Right lobe of liver (tissue), 6 donors: Measurements from ENCODE around the gene RNU2-63P. TPM values are rescaled to one million over a fixed set of nuclear protein-coding genes. Genes with fewer than 3 reads are reported as not detected.
"Not testable (repeated sequence)": the region's sequence is repeated elsewhere in the genome, so short reads cannot be mapped to it uniquely, and the experiment has no call there.

Experiments used
- ATAC-seq, 4 donors: fragments of 200-7000 bp; cut with Tn5 transposase; one replicate each; pipeline ENCODE4 v1.9.1; 2020; ENCODE audit warnings: mild to moderate bottlenecking in 4 of 4, moderate library complexity in 4 of 4
- DNase-seq, 3 donors: peaks; one replicate each; pipeline ENCODE4 v3.0.0-alpha.2; 2020
- H3K27ac ChIP-seq, 3 donors: fragments of 200-600 bp; one replicate each; pipeline ENCODE4 v1.8.0; 2022
- H3K27me3 ChIP-seq, 2 donors: fragments of 200-600 bp; one replicate each; pipeline ENCODE4 v1.8.0; 2022
- H3K36me3 ChIP-seq, 4 donors: fragments of 200-600 bp; sonication (generic) in 1 of 4; one replicate each; pipeline versions ENCODE4 v1.5.1 to v1.8.0; 2017 to 2022; ENCODE audit warnings: control low read depth in 1 of 4
- H3K4me1 ChIP-seq, 4 donors: fragments of 200-600 bp; sonication (generic) in 1 of 4; one replicate each; pipeline versions ENCODE4 v1.5.1 to v1.8.0; 2017 to 2022; ENCODE audit warnings: control low read depth in 1 of 4
- H3K4me3 ChIP-seq, 3 donors: fragments of 200-600 bp; one replicate each; pipeline ENCODE4 v1.8.0; 2022
- H3K9me3 ChIP-seq, 4 donors: fragments of 200-600 bp; sonication (generic) in 1 of 4; one replicate each; pipeline versions ENCODE4 v1.5.1 to v1.8.0; 2017 to 2022; ENCODE audit warnings: control low read depth in 1 of 4
- POLR2A ChIP-seq: fragments of 450-650 bp; IDR thresholded peaks from one replicate; pipeline ENCODE4 v1.6.1; 2017; ENCODE audit warnings: antibody characterized with exemption, mild to moderate bottlenecking
- WGBS: methylation state at CpG from one replicate; pipeline ENCODE4 v1.1.6; 2018; ENCODE audit warnings: low coverage, low lambda C conversion rate; ENCODE audit not compliant: insufficient coverage; ENCODE audit errors: missing lambda C conversion rate; 5-methylcytosine and 5-hydroxymethylcytosine counted together
- intact Hi-C, 2 donors: fragments of 100-400 bp; cut with DNase I; formaldehyde crosslinking; loops; one replicate each; pipeline versions ENCODE4 v1.11.2 to v1.14.1; 2022
- total RNA-seq, 6 experiments: library from RNA; depleted of rRNA in 2 of 6; stranded (reverse); fragments of >200 nt in 2 of 6; fragmentation: NEBNext Ultra II Directional in 3 of 6; extraction: Animal tissue kit (Norgen Biotek cat#: 25700) in 3 of 6; gene quantifications; one replicate each; pipeline versions ENCODE4 v1.1.0 to v1.2.4, GENCODE V29; 2016 to 2023
- TF ChIP-seq, protein P1 (sequence below), 4 donors: fragments of 200-600 bp in 3 of 4; fragments of 450-650 bp in 1 of 4; IDR thresholded peaks; one replicate each; pipeline versions ENCODE4 v1.5.1 to v1.8.0; 2016 to 2022; ENCODE audit warnings: antibody characterized with exemption in 4 of 4, mild to moderate bottlenecking in 2 of 4
- donor health status: DM: no; HTN: yes; CAD: no.
- donor health status: DM: no; HTN: no; CAD: no.
- donor health status: DM: no; HTN: no; CAD: no.
- donor health status: DM: no; HTN: yes; CAD: no.
- donor health status: DM: no; HTN: yes; CAD: no.

Gene RNU2-63P
- total RNA-seq, 6 experiments from 2014 or later = 2.0 to 4.2 (median 2.6) TPM; not detected in 3

DNA sequence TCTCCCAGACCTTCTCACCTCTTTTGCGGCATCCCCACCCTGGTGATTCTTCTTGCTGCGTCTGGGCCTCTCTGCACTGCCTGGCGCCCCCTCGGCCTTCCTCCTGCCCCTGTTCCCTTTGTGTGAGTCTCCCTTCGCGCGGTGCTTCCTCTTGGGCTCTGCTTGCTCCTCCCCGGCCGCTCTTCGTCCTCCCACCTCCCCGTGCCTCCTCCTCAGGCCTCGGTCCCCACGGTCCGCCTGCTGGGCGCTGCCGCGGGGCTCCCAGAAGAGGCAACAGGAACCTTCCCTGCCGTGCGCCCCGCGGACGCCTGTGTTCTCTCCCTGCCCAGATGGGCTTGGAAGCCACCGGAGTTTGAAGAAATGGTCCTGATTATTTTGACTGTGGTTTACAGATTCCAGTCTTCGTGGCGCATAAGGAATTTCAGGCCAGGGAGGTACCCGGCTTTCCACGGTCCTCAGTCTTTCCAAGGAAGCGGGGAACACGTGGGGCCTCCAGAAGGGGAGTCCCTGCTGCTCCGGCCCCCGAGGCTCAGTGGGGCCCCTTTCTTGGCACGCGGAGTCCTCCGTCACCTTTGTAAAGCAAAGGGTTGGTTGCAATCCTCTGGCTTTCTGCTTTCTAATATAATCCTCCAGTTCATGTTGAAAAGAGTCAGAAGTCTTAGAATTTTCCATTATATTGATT, 13.1 kb downstream of the RNU2-63P start:
- ATAC-seq (peak in 2 of 4 donors; percentile 7 to 24), DNase-seq (no peak)
- intact Hi-C loops = no loop called here
- H3K9me3 ChIP-seq = no peaks in the 10 kb centered on the region
- TF ChIP-seq, protein P1, sequence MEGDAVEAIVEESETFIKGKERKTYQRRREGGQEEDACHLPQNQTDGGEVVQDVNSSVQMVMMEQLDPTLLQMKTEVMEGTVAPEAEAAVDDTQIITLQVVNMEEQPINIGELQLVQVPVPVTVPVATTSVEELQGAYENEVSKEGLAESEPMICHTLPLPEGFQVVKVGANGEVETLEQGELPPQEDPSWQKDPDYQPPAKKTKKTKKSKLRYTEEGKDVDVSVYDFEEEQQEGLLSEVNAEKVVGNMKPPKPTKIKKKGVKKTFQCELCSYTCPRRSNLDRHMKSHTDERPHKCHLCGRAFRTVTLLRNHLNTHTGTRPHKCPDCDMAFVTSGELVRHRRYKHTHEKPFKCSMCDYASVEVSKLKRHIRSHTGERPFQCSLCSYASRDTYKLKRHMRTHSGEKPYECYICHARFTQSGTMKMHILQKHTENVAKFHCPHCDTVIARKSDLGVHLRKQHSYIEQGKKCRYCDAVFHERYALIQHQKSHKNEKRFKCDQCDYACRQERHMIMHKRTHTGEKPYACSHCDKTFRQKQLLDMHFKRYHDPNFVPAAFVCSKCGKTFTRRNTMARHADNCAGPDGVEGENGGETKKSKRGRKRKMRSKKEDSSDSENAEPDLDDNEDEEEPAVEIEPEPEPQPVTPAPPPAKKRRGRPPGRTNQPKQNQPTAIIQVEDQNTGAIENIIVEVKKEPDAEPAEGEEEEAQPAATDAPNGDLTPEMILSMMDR (IDR thresholded peaks at IDR 0.05) = no peak
- TF ChIP-seq POLR2A = no peak
- 37% methylated on average over 26 of the region's 34 CpGs for WGBS
- H3K4me1 ChIP-seq = no peaks in the 10 kb centered on the region
- no peaks in the 10 kb centered on the region for H3K36me3 ChIP-seq
- H3K27me3 ChIP-seq = no peaks in the 10 kb centered on the region
- no peak overlapping the region for H3K27ac ChIP-seq
- no peak overlapping the region for H3K4me3 ChIP-seq

DNA sequence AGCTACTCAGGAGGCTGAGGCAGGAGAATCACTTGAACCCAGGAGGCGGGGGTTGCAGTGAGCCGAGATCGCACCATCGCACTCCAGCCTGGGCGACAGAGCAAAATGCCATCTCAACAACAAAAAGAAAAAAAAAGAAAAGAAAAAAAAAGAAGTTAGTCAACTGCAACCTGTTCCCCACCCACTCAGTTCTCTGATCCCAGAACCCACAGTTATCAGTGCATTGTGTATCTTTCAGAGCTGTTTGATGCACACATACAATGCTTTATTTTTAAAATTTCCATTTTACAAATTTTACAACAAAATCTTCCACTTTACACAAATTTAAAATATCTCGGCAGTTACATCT, 14.0 kb downstream of the RNU2-63P start:
- Histone ChIP-seq H3K4me1 (no peaks in the 10 kb centered on the region), H3K27me3 (no peaks in the 10 kb centered on the region), H3K36me3 (no peaks in the 10 kb centered on the region), H3K4me3 (no peak overlapping the region), H3K27ac (no peak overlapping the region), H3K9me3 (no peaks in the 10 kb centered on the region)
- 86% methylated on average over 6 of the region's 6 CpGs for whole genome bisulfite sequencing
- no peak for ATAC-seq
- TF ChIP-seq, protein P1 (IDR thresholded peaks at IDR 0.05) = no peak
- TF ChIP-seq POLR2A = no peak
- intact Hi-C loops = no loop called here
- DNase-seq = no peak

DNA sequence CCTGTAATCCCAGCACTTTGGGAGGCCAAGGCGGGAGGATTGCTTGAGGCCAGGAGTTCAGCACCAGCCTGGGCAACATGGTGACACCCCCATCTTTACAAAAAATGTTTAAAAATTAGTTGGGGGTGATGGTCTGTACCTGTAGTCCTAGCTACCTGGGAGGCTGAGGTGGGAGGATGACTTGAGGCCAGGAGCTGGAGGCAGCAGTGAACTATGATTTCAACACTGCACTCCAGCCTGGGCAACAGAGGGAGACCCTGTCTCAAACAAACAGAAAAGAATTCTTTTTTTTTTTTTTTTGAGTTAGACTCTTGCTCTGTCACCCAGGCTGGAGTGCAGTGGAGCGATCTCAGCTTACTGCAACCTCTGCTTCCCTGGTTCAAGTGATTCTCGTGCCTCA, 15.9 kb downstream of the RNU2-63P start:
- intact Hi-C loops, H3K9me3 ChIP-seq, ATAC-seq, H3K4me3 ChIP-seq, DNase-seq, H3K4me1 ChIP-seq, H3K27ac ChIP-seq, H3K27me3 ChIP-seq, H3K36me3 ChIP-seq: not testable (repeated sequence)
- WGBS = 50% methylated on average over 2 of the region's 3 CpGs

DNA sequence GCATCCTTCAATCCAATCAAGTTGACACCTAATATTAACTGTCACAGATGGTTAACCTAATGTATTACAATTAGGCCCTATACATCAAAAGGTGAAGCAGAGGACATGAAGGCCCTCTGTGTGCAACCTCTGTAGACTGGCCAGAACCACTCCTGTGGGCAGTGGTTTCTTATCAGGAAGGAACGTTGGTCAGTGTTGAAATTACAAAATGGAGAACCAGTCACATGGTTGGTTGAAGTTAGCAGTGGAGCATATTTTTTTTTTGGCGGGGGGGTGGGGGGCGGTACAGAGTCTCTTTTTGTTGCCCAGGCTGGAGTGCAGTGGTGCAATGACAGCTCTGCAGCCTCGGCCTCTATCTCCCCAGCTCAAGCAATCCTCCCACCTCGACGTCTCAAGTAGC, 19.8 kb downstream of the RNU2-63P start:
- no peaks in the 10 kb centered on the region for H3K9me3 ChIP-seq
- H3K4me1 ChIP-seq = no peaks in the 10 kb centered on the region
- ATAC-seq (no peak), DNase-seq (no peak)
- no peaks in the 10 kb centered on the region for H3K36me3 ChIP-seq
- intact Hi-C loops = no loop called here
- no peaks in the 10 kb centered on the region for H3K27me3 ChIP-seq
- no peak overlapping the region for H3K27ac ChIP-seq
- H3K4me3 ChIP-seq = no peak overlapping the region
- 59% methylated on average over 4 of the region's 6 CpGs for WGBS
- TF ChIP-seq POLR2A = no peak
- TF ChIP-seq, protein P1 (IDR thresholded peaks at IDR 0.05) = no peak

DNA sequence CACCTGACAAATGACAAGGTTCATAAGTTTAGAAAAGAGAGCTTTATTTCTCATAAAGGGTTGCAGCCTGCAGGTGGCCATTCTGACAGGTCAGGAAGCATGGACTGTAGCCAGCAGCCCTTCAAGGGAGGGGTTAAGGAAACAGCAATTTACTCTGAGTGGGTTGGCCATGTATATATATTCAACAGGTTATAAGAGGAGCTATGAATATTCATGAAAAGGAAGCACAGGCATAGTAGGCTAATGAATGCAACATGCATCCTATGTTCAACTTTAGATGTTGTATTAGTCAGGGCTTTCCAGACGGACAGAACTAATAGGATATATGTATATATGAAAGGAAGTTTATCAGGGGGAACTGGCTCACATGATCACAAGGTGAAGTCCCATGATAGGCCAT, 20.6 kb downstream of the RNU2-63P start:
- intact Hi-C loops = no loop called here

DNA sequence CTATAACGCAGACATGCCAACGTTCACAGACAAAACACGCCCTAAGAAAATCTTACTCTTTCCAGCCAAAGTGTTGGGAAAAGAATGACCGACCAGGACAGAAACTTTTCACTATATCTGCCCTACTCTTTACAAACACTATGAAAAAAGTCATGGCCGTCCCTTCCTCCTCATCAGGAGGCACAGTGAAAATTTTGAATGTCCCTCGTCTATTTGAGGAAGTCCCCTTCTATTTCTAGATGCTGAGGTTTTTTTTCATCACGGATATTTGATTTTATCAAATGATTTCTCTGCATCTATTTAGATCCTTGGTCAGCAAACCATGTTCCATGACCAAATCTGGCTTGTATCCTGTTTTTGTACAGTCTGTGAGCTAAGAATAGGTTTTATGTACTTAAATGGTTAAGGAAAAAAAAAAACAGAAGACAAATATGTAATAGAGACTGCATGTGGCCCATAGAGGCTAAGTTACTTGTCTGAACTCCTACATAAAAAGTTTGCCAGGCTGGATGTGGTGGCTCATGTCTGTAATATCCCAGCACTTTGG, 22.0 kb downstream of the RNU2-63P start:
- H3K4me1 ChIP-seq, H3K36me3 ChIP-seq, H3K27me3 ChIP-seq, H3K4me3 ChIP-seq, H3K27ac ChIP-seq, DNase-seq, ATAC-seq, intact Hi-C loops, H3K9me3 ChIP-seq: not testable (repeated sequence)
- 31% methylated on average over 4 of the region's 7 CpGs for WGBS

More for the DNA sequence above, 20.6 kb downstream of the RNU2-63P start:
- TF ChIP-seq POLR2A = no peak
- TF ChIP-seq, protein P1 (IDR thresholded peaks at IDR 0.05) = no peak
- ATAC-seq (no peak), DNase-seq (no peak)
- Histone ChIP-seq H3K4me3 (no peak overlapping the region), H3K4me1 (no peaks in the 10 kb centered on the region), H3K36me3 (no peaks in the 10 kb centered on the region), H3K27ac (no peak overlapping the region), H3K27me3 (no peaks in the 10 kb centered on the region), H3K9me3 (no peaks in the 10 kb centered on the region)
- WGBS = 75% methylated on average over 1 of the region's 1 CpG

DNA sequence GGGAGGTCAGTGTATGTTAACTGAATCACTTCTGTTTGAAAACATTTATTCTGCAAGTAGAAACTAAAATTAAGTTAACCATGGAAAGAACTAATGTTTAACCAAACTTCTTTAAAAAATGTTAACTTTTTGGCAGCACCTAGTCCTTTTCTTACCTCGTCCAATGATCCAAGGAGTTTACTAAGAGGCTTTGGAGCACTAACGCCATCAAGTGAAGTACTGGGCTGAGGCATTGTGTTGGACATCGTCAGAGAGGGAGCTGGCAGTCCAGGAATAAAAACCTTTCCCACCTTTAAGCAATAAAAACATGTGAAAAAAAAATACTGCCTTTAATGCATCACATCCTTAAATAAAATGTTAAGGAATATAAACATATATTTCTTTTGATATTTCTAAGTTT, 23.8 kb downstream of the RNU2-63P start:
- H3K36me3 ChIP-seq, H3K27me3 ChIP-seq, H3K4me3 ChIP-seq, H3K4me1 ChIP-seq, intact Hi-C loops, H3K27ac ChIP-seq, H3K9me3 ChIP-seq, DNase-seq: not testable (repeated sequence)
- ATAC-seq = peak in 1 of 4 donors; percentile 27
- 20% methylated on average over 1 of the region's 3 CpGs for WGBS

DNA sequence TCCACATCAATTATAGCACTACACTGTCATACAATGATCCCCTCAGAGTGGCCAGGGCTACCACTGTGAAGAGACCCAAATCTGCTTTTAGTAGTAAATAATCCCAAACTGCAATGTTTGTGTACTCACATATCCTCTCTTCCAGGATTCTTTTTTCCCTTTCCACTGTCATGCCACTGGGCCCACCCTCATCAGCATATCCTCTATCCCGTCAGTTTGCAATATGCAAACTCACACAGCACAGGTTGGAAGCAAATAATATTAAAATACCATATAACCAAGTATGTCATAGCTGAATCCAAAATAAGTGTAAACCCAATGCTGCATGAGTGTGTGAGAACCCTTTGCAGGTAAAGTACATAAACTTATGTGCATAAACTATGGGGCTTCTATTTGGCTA, 28.9 kb downstream of the RNU2-63P start:
- H3K9me3 ChIP-seq, H3K4me1 ChIP-seq, DNase-seq, H3K27ac ChIP-seq, H3K36me3 ChIP-seq, H3K27me3 ChIP-seq, ATAC-seq, intact Hi-C loops, H3K4me3 ChIP-seq: not testable (repeated sequence)
- no CpG with 5 or more reads among the region's 1 CpG for WGBS
